Keratinocyte (primary cell): ENCODE data around the gene CABP4. TPM values are rescaled to one million over a fixed set of nuclear protein-coding genes. Genes with fewer than 3 reads are reported as not detected.

ENCODE experiments used
- DNase-seq: peaks from one replicate; pipeline ENCODE4 v3.0.0-alpha.2; 2011; ENCODE audit warnings: low read depth, missing footprints, low spot score
- FAIRE-seq: peaks from 2 replicates; lab custom pipeline; 2011; peaks lifted over from hg19 to GRCh38; lab: Jason Lieb, UNC
- H2AFZ ChIP-seq: 2 replicates; pipeline ENCODE4 v1.6.0; 2012; ENCODE audit warnings: low read length, control low read depth, inconsistent platforms; ENCODE audit not compliant: control insufficient read depth
- H3K27ac ChIP-seq: 2 replicates; pipeline ENCODE4 v1.5.1; 2011; ENCODE audit warnings: low read length; ENCODE audit not compliant: control insufficient read depth, insufficient read depth
- H3K27me3 ChIP-seq: 3 replicates; pipeline ENCODE4 v1.6.0; 2011; ENCODE audit warnings: low read length; ENCODE audit not compliant: control insufficient read depth, insufficient read depth; ENCODE audit errors: extremely low read depth
- H3K36me3 ChIP-seq, 2 experiments: 2 replicates in 1 of 2; 3 replicates in 1 of 2; pipeline ENCODE4 v1.5.1; 2011; ENCODE audit warnings: low read length in 2 of 2, mild to moderate bottlenecking in 1 of 2; ENCODE audit not compliant: control insufficient read depth in 2 of 2, insufficient read depth in 2 of 2; ENCODE audit errors: extremely low read depth in 1 of 2
- H3K4me1 ChIP-seq: 3 replicates; pipeline ENCODE4 v1.5.1; 2011; ENCODE audit warnings: low read length; ENCODE audit not compliant: control insufficient read depth, insufficient read depth; ENCODE audit errors: extremely low read depth
- H3K4me2 ChIP-seq: 3 replicates; pipeline ENCODE4 v1.6.0; 2011; ENCODE audit warnings: low read depth, low read length; ENCODE audit not compliant: control insufficient read depth, insufficient read depth; ENCODE audit errors: extremely low read depth
- H3K4me3 ChIP-seq, 3 experiments: fragments of 200-600 bp in 1 of 3; sonication (generic) in 1 of 3; 2 replicates in 2 of 3; 3 replicates in 1 of 3; pipeline ENCODE4 v1.5.1; 2011 to 2016; ENCODE audit warnings: low read length in 3 of 3, mild to moderate bottlenecking in 3 of 3, control low read depth in 2 of 3, inconsistent platforms in 1 of 3, low read depth in 1 of 3, mixed read lengths in 1 of 3, mixed run types in 1 of 3, moderate library complexity in 1 of 3; ENCODE audit not compliant: control insufficient read depth in 2 of 3, insufficient read depth in 2 of 3; ENCODE audit errors: extremely low read depth in 1 of 3
- H3K79me2 ChIP-seq: 2 replicates; pipeline ENCODE4 v1.6.0; 2012; ENCODE audit warnings: low read length; ENCODE audit not compliant: control insufficient read depth, insufficient read depth
- H3K9ac ChIP-seq: 3 replicates; pipeline ENCODE4 v1.6.0; 2011; ENCODE audit warnings: low read length; ENCODE audit not compliant: control insufficient read depth, insufficient read depth; ENCODE audit errors: extremely low read depth
- H3K9me1 ChIP-seq: 3 replicates; pipeline ENCODE4 v1.6.0; 2011; ENCODE audit warnings: low read length; ENCODE audit not compliant: control insufficient read depth, insufficient read depth; ENCODE audit errors: extremely low read depth
- H3K9me3 ChIP-seq: 2 replicates; pipeline ENCODE4 v1.5.1; 2012; ENCODE audit warnings: low read depth, low read length; ENCODE audit not compliant: control insufficient read depth
- H4K20me1 ChIP-seq: 3 replicates; pipeline ENCODE4 v1.6.0; 2011; ENCODE audit warnings: low read length; ENCODE audit not compliant: control insufficient read depth, insufficient read depth; ENCODE audit errors: extremely low read depth
- CTCF ChIP-seq, 3 experiments: IDR thresholded peaks in 1 of 3; conservative IDR thresholded peaks in 1 of 3; optimal IDR thresholded peaks in 1 of 3; 2 replicates in 2 of 3; 3 replicates in 1 of 3; pipeline versions ENCODE3 to v1.5.1; 2011; ENCODE audit warnings: low read length in 3 of 3, mild to moderate bottlenecking in 3 of 3, moderate library complexity in 2 of 3, control low read depth in 1 of 3, inconsistent platforms in 1 of 3; ENCODE audit not compliant: insufficient read depth in 2 of 3; ENCODE audit errors: extremely low read depth in 1 of 3
- EZH2 ChIP-seq: IDR thresholded peaks from one replicate; pipeline ENCODE4 v1.6.1; 2012; ENCODE audit warnings: inconsistent platforms, mild to moderate bottlenecking, low read length, moderate library complexity
- dilution Hi-C: fragments of 300-500 bp; cut with MboI; formaldehyde crosslinking; loops from one replicate; pipeline ENCODE4 v1.7.0; 2020; ENCODE audit warnings: low sequenced_read_pairs; ENCODE audit not compliant: extremely low pct_ligation_motif_present
- polyA plus RNA-seq, 5 experiments: library from polyadenylated mRNA; depleted of rRNA in 3 of 5; stranded (reverse) in 3 of 5; stranded (forward) in 1 of 5; unstranded in 1 of 5; fragments of >200 nt; gene quantifications; 1 replicate in 1 of 5; 2 replicates in 3 of 5; 3 replicates in 1 of 5; pipeline versions ENCODE4 v1.2.1 to v1.2.3, GENCODE V29; 2011 to 2012; ENCODE audit warnings: missing spikeins in 2 of 5, low read depth in 1 of 5, low replicate concordance in 1 of 5

The CABP4 gene
- polyA plus RNA-seq, 1 donor (not counting 4 experiments of a cell fraction or from before 2014, with no cell fraction given) = not detected

GRCh38 chr11:67421430-67422031, 33.6 kb upstream of the CABP4 start:
- peak overlapping the region in 2 of 3 experiments; percentile 18 to 59 for H3K4me3 ChIP-seq
- H3K36me3 ChIP-seq = no peaks in the 10 kb centered on the region
- H3K4me2 ChIP-seq = peak overlapping the region; percentile 76
- H3K27me3 ChIP-seq = peaks cover 4% of the 10 kb centered on the region
- H2AFZ ChIP-seq = peak overlapping the region; percentile 73
- H3K27ac ChIP-seq = no peak overlapping the region
- H3K9ac ChIP-seq = peak overlapping the region; percentile 56
- H3K79me2 ChIP-seq = no peaks in the 10 kb centered on the region
- FAIRE-seq = no peak
- no peaks in the 10 kb centered on the region for H4K20me1 ChIP-seq
- no peak for TF ChIP-seq EZH2
- peak in 2 of 3 experiments; percentile 4 to 22 for TF ChIP-seq CTCF (optimal IDR thresholded peaks at IDR 0.05 in 1 of 3, IDR thresholded peaks at IDR 0.05 in 1 of 3, conservative IDR thresholded peaks at IDR 0.05 in 1 of 3; ENCODE audit: extremely low read depth in 1 of 3, insufficient read depth in 2 of 3, low read length in 3 of 3)
- no peaks in the 10 kb centered on the region for H3K9me1 ChIP-seq
- dilution Hi-C loops = no loop called here
- peaks cover 22% of the 10 kb centered on the region for H3K4me1 ChIP-seq
- H3K9me3 ChIP-seq = no peaks in the 10 kb centered on the region
- DNase-seq = no peak

DNA sequence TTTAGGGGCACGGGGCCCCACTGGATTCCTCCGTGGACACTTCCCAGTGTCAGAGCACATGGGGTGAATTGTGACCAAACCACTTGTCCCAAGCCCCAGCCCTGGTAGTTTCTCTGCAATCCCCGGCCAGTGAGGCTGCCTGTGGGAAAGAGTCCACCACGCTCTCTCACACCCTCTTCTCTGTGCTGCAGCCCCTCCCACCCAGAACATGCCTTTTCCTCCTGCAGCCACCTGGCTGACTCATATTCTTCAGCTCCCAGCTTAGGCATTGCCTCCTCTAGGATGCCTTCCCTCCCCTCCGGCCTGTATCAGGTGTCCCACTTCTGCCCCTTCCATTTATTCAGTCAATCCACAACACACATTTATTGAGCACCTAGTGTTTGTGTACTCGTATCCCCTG, 32.3 kb upstream of the CABP4 start:
- Histone ChIP-seq H2AFZ (peak overlapping the region; percentile 49), H3K36me3 (no peaks in the 10 kb centered on the region)

More for the DNA sequence above, 32.3 kb upstream of the CABP4 start:
- DNase-seq = no peak
- Histone ChIP-seq H3K9me3 (no peaks in the 10 kb centered on the region), H3K27ac (peak overlapping the region; percentile 61), H3K4me1 (peaks cover 26% of the 10 kb centered on the region), H3K9me1 (no peaks in the 10 kb centered on the region), H3K4me2 (peak overlapping the region; percentile 37), H3K79me2 (no peaks in the 10 kb centered on the region), H3K4me3 (no peak overlapping the region), H3K9ac (peak overlapping the region; percentile 3), H4K20me1 (no peaks in the 10 kb centered on the region), H3K27me3 (peaks cover 4% of the 10 kb centered on the region)
- peak; percentile 97 for FAIRE-seq
- TF ChIP-seq CTCF (optimal IDR thresholded peaks at IDR 0.05 in 1 of 3, IDR thresholded peaks at IDR 0.05 in 1 of 3, conservative IDR thresholded peaks at IDR 0.05 in 1 of 3; ENCODE audit: extremely low read depth in 1 of 3, insufficient read depth in 2 of 3, low read length in 3 of 3) (no peak), EZH2 (no peak)
- dilution Hi-C loops = no loop called here
